Left kidney (tissue), 8 donors: Measurements from ENCODE around the gene OR4D5. TPM values are rescaled to one million over a fixed set of nuclear protein-coding genes. Genes with fewer than 3 reads are reported as not detected.

Experiments used
- DNase-seq: peaks from one replicate; pipeline ENCODE4 v3.0.0-alpha.2; 2013
- long read RNA-seq, 8 donors: transcript quantifications; one replicate each; lab custom pipeline, GENCODE V29; 2026
- polyA plus RNA-seq: library from polyadenylated mRNA; unstranded; fragments of 120-200 nt; gene quantifications from one replicate; pipeline ENCODE4 v1.2.1, GENCODE V29; 2013; ENCODE audit not compliant: insufficient read length

Gene OR4D5
- polyA plus RNA-seq, result not detected
- long read RNA-seq, donor 1, result 0 reads
- long read RNA-seq, donor 2, result 0 reads
- long read RNA-seq, donor 3, result 0 reads
- long read RNA-seq, donor 4, result 0 reads
- long read RNA-seq, donor 5, result 0 reads
- long read RNA-seq, donor 6, result 0 reads
- long read RNA-seq, donor 7, result 0 reads
- long read RNA-seq, donor 8, result 0 reads

DNA sequence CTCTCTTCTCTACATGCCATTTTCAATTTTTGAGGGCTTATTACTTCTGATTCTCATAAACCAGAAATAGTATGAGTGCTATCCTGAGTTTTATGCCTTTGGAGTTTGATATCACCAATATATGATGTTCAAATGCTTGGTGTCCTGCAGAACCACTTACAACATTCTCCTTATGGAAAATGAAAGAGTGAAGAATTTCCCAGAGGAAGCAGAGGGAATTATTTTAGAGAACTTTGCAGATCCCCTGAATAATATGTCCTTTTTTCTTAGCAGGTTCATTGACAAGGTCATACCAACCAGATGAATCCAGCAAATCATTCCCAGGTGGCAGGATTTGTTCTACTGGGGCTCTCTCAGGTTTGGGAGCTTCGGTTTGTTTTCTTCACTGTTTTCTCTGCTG, at the start of gene OR4D5:
Gene OR4D5 (plus strand): TSS at position 301 of the 400 bp plus-strand sequence. CDS start 0 bp downstream, at position 301.
- no peak for DNase-seq

DNA sequence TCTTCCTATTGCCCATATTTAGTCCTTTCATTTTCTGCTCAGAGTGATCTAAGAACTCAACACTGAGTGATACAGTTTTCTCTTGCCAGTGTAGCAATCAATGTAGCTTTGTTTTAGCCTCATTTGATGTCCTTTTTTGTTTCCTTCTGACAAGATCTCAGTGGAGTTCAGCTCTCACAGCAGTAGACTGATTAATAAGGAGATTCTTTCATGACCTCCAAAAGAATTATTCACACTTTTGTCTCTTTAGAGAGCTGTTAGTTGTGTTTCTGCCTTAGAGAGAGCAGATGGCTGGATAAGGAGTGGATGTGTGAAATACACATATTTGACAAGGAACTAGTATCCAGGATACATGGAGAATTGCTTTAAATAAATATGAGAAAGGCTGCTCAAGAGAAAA, 47.4 kb upstream of the OR4D5 start:
- DNase-seq, result no peak

DNA sequence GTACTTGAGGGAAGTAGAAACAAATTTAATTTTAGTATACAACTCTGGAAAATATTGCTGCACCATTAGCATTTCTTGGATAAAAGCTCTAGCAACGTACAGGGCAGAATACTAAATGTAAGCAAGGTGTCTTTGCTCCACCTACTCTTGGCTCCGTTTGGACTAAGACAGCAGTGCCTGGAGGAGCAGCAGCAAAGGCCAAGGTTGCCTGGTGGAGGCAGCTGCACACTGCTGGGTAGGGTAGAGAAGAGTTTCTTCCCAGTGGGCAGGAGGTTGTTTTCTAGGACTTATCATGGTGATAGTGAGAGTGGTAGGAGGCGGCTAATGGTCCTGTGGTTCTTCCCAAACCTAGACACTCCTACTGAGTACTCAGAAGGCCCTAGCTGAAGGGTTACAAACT, 39.6 kb upstream of the OR4D5 start:
- no peak for DNase-seq

DNA sequence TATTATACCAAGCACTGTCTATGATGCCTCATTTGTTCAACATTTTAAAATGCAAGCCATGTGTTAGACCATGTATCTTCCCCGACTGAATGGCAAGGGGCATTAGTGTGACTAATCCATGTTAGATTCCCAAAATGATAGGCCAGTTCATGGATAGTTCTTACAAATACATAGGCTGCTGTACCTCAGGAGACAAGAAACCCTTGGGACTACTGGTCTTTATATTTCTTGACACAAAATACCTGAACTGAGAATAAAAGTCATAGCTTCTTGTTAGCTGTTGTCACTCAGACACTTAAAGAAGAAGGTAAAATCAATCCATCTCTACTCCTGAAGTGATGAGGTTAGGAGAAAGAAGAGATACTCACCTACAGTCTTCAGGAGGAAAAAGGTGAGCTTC, 37.5 kb upstream of the OR4D5 start, which contains the start of gene OR8D4:
Gene OR8D4 (plus strand): TSS at position 301 of the 400 bp plus-strand sequence. CDS start 4,265 bp downstream, outside the sequence.
- no peak for DNase-seq

DNA sequence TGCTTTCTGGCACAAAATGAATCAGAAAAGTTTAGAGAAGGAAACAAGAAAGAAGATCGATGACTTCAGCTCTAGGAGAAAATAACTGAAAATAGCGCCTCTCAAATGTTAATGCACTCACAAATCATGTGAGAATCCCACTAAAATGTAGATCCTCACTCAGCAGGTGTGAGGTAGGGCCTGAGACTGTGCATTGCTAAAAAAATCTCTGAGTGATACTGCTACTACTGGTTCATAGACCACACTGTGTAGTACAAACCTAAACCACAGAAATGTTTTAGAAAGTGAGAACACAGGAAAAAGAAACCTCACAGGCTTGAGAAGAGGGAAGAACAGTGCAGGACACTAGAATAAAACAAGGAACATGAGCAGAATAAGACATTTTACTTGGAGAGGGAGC, 35.5 kb upstream of the OR4D5 start:
- DNase-seq, result no peak

DNA sequence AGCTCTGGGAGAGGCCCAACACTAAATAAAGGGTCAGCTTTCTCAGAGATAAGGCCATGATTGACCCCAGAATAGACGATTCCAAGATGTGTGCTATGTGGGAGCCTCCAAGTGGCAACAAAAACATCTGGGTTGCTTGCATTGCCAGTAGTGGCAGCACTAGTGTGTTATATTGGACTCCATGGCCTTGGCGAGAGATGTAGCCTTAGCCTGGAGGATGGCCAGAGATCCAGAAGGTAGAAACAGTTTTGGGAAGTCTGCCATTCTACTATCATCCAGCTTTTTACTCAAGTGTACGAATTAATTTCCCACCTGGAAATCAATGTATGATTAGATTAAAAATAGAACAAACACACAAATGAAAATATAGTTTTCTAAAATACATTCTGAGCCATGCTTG, 34.5 kb upstream of the OR4D5 start:
- no peak for DNase-seq

DNA sequence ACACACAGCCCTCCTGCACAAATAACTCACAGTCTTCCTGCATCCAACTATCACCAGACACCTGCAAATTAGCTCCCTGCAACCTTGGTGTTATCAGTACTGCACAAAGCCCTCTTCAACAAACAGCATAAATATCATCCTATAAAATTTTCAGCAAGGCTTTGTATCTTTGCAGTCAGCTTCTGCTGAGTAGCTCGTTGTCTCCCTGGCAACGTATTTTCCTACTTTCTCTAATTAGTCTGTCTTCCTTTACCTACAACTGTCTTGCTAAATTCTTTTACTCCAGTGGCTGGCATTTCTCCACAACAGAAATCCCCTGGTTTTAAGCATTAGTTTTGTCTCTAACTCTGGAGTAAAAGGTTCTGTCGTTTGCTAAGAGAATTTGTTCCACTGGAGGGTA, 33.6 kb upstream of the OR4D5 start:
- DNase-seq, result no peak

DNA sequence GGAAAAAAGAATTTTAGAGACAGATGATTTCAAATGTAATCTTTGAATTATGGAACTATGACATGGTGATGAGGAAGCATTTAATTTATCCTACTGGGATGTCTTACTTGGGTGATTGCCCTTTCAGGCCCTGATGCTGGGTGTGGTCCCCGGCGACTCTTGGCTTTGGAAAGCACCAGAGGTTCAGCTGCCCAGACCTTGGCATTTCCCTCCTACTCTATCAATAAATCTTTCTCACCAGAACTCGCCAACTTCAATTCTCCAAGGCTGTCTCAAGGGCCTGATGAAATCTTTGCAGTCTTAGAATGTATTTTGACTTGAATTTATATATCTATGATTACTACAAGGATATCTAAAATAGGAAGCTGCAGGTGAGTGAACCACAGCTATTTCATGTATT, 18.5 kb upstream of the OR4D5 start:
- DNase-seq, result no peak

DNA sequence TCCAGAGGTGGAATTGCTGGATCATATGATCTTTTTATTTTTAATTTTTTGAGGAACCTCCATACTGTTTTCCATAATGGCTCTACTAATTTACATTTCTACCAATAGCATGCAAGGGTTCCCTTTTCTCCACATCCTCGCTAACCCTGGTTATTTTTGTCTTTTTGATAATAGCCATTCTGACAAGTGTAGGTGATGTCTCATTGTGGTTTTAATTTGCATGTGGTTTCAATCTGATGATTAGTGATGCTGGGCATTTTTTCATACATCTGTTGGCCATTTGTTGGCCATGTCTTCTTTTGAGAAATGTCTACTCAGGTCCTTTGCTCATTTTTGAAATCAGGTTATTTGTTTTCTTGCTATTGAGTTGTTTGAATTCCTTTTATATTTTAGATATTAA, 15.4 kb upstream of the OR4D5 start:
- DNase-seq, result no peak

DNA sequence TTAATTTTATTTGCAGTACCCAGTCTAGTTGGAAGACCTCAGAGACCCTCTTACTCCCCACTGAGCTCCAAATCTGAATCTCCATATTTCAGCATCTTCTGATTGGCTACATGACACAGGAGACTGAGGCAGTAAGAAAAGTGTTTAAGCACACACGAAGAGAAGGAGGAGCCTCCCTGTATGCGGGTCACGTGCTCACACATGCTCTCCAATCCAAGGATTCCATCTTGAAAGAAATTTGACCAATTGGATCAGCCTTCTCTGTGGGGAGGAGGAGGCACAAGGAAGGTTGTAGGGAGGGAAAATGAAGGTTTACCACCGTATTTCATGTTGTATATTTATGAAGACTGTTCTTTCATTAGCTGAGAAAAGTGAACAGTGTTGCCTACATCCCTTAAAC, 3.0 kb downstream of the OR4D5 start:
- DNase-seq, result no peak

DNA sequence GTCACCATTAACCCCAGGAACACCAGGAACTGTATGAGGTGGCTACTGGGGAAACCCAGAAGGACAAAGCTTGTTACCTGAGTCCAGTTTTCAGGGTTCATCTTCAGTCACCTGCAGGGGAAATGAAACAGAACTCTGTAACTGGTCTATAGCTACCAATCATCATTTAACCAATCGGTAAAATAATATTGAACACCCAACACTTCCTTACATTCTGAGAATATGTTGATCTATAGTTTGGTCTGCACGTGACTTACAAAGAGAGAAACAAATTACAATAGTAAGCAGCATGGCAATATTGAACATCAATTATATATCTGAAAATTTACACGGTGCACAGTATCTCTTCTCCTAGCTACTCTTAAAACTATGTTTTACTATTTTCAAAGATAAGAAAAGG, 4.3 kb downstream of the OR4D5 start, which contains the start of gene OR6T1:
Gene OR6T1 (minus strand): TSS at position 101 of the 400 bp plus-strand sequence. CDS start 0 bp downstream, at position 101.
- no peak for DNase-seq

DNA sequence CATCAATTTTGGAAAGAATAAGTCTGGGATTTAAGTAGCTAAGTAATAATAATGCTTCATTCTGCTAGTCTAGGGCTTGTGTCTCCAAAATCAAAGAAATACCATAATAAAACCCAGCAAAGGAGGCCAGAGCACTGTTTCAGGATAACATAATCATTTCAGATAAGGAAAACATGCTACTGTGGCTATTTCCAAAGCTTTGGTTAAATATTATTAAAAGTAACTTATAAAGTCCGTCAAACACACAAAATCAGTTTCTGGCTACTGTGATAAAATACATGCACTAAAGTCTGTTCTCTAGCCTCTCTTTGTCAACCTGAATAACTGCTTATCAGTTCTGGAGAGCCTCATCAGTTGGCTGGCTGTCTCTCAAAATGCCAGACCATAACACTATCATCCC, 5.7 kb downstream of the OR4D5 start:
- DNase-seq, result no peak

DNA sequence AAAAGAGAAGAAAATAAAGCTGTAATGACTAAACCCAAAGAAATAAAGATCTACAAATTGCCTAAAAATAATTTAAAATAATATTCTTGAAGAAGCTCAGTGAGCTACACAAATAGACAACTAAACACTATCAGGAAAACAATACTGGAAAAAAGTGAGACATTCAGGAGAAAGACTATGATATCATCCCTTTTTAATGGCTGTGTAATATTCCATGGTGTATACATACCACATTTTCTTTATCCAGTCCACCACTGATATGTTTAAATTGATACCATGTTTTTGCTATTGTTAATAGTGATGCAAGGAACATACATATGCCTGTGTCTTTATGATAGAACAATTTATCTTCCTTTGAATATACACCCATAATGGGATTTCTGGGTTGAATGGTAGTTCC, 17.3 kb downstream of the OR4D5 start:
- no peak for DNase-seq

DNA sequence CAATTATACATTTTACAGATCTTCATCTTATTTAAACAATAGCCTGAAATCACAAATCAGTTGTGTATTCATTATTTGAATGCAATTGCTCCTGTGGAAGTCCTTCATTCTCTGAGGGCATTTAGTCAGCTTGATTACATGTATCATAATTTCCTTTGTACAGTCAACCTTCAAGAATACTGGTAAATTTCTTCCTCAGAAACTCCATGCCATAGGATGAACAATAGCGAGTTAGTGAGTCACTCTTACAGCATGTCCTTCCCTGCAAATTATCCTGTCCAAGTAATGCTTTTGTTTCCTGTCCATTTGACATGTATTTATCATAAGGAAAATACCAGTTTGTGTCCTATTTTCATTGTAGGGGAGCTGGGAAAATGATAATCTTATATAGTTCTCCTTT, 34.4 kb downstream of the OR4D5 start:
- DNase-seq, result no peak

DNA sequence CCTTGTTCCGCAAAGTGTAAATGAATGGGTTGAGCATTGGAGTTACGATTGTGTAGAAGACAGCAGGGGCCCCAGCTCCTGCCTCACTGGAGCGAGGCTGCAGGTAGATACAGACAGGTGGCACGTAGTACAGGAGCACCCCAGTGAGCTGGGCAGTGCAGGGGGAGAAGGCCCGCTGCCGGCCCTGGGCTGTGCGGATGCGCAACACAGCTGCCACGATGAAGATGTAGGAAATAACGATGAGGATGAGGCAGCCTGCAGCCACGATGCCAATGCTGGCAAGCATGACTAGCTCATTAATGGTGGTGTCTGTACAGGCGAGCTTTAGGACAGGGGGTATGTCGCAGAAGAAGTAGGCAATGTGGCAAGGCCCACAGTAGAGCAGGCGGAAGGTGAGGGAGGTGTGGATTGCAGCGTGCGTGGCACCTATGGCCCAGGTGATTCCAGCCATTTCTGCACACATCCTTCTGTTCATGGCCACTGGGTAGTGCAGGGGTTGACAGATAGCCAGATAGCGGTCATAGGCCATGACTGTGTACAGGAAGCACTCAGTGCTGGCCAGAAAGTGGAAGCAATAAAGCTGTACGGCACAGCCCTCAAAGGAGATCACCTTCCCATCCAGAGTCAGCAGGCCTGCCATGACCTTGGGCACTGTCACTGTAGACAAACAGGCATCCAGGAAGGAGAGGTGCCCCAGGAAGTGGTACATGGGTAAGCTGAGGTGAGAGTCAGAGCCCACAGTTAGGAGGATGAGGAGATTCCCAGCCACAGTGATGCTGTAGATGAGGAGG, 37.5 kb downstream of the OR4D5 start:
- no peak for DNase-seq

DNA sequence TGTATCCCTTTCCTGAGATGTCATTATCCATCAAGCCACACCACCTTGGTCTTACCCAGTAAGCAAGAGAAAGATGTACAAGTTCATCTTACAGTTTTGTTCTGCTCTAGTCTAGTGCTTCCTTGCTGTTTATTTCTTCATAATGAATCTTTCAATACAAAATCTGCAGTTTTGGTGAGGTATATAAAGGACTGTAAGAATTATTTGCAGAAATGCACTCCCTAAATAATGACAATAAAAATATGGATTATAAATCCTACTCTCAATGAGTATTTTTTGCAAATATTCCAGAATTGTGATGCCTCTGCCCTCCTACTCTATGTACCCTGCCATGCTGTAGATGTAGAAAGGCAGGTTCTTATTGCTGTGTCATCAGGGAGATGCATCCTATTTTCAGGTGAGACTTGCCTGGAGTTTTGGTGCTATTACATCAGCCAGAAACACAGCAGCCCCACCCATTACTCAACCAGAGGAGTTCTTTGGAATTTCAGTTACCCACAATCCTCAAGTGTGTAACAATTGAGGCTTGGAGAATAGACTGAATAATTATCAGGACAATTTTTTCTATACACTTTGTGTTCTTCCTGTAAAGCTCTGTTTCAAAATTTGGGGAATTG, 38.4 kb downstream of the OR4D5 start, which contains the start of gene OR10S1:
Gene OR10S1 (minus strand): TSS at position 51 of the 617 bp plus-strand sequence. CDS start 117 bp downstream, outside the sequence.
- DNase-seq, result no peak

DNA sequence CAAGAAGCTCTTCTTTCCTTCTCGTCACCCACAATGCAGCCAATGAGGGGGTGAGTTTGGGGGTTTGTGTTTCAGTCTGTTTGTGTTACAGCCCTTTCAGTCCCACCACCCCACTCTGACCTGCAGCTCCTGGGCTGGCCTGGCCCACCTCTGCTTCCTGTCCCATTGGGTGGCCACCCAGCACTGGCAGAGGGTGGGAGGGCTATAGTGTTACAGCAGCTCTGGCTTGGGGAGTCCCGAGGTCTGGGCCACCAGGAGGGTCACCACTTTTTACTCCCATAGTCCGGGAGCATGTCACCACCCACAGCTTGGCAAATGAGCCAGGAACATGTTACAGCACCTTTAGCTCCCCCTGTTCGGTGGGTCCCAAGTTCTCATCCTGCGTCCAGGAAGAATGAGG, 39.9 kb downstream of the OR4D5 start:
- no peak for DNase-seq

Other genes with a start within 250 kb of the OR4D5 start
- gene ZNF202, start 198.0 kb upstream of the OR4D5 start, polyA plus RNA-seq, result 23.5 TPM
- gene OR6X1, start 185.1 kb upstream of the OR4D5 start, polyA plus RNA-seq, result not detected
- gene OR6M1, start 133.3 kb upstream of the OR4D5 start, polyA plus RNA-seq, result not detected
- not detected for gene TMEM225, start 53.9 kb upstream of the OR4D5 start, polyA plus RNA-seq
- gene OR8D4, start 37.5 kb upstream of the OR4D5 start, polyA plus RNA-seq, result not detected
- not detected for gene OR6T1, start 4.2 kb downstream of the OR4D5 start, polyA plus RNA-seq
- not detected for gene OR10S1, start 38.2 kb downstream of the OR4D5 start, polyA plus RNA-seq
- not detected for gene OR10G6, start 55.5 kb downstream of the OR4D5 start, polyA plus RNA-seq
- gene OR10G4, start 73.4 kb downstream of the OR4D5 start, polyA plus RNA-seq, result not detected
- not detected for gene OR10G9, start 83.4 kb downstream of the OR4D5 start, polyA plus RNA-seq
- not detected for gene OR10G8, start 87.2 kb downstream of the OR4D5 start, polyA plus RNA-seq
- gene OR10G7, start 101.7 kb downstream of the OR4D5 start, polyA plus RNA-seq, result not detected
- gene VWA5A, start 175.8 kb downstream of the OR4D5 start, polyA plus RNA-seq, result 13.7 TPM
- gene OR10D3, start 243.7 kb downstream of the OR4D5 start, polyA plus RNA-seq, result not detected